ENCODE data around the gene HNRNPA0.

GRCh38 chr5:137715456-137715855 lies 38.7 kb downstream of the HNRNPA0 start:
- TF ChIP-seq, protein P1, sequence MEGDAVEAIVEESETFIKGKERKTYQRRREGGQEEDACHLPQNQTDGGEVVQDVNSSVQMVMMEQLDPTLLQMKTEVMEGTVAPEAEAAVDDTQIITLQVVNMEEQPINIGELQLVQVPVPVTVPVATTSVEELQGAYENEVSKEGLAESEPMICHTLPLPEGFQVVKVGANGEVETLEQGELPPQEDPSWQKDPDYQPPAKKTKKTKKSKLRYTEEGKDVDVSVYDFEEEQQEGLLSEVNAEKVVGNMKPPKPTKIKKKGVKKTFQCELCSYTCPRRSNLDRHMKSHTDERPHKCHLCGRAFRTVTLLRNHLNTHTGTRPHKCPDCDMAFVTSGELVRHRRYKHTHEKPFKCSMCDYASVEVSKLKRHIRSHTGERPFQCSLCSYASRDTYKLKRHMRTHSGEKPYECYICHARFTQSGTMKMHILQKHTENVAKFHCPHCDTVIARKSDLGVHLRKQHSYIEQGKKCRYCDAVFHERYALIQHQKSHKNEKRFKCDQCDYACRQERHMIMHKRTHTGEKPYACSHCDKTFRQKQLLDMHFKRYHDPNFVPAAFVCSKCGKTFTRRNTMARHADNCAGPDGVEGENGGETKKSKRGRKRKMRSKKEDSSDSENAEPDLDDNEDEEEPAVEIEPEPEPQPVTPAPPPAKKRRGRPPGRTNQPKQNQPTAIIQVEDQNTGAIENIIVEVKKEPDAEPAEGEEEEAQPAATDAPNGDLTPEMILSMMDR (IDR thresholded peaks at IDR 0.05): no peak
- no peak for TF ChIP-seq POLR2AphosphoS5 (IDR thresholded peaks at IDR 0.05)
- TF ChIP-seq POLR2A (IDR thresholded peaks at IDR 0.05): no peak
